Peyer's patch (tissue), 4 donors: Measurements from ENCODE around the gene GRN.

Experiments
- CTCF ChIP-seq, 6 experiments: fragments of 450-650 bp in 4 of 6; fragments of 200-600 bp in 2 of 6; sonication (generic) in 1 of 6; IDR thresholded peaks; one replicate each; pipeline ENCODE4 v1.5.1; 2017 to 2019; ENCODE audit warnings: antibody characterized with exemption in 6 of 6, mild to moderate bottlenecking in 3 of 6, moderate library complexity in 1 of 6
- POLR2A ChIP-seq, 2 donors: fragments of 450-650 bp; IDR thresholded peaks; one replicate each; pipeline ENCODE4 v1.5.1; 2017; ENCODE audit warnings: antibody characterized with exemption in 2 of 2, mild to moderate bottlenecking in 2 of 2, moderate library complexity in 2 of 2

- TF ChIP-seq POLR2A (IDR thresholded peaks at IDR 0.05): no peak
- TF ChIP-seq CTCF (IDR thresholded peaks at IDR 0.05): no peak
Measured at GRCh38 chr17:44379887-44380286, 34.8 kb downstream of the GRN start.
